Subcutaneous adipose tissue (tissue), 4 donors: ENCODE measurements around the gene DUT. TPM values are rescaled to one million over a fixed set of nuclear protein-coding genes. Genes with fewer than 3 reads are reported as not detected.

Experiments used
- small RNA-seq: library from RNA; depleted of rRNA; stranded (forward); fragments of <200 nt; gene quantifications from one replicate; pipeline ENCODE3, GENCODE V24; 2016
- total RNA-seq, 4 donors: library from RNA; depleted of rRNA; stranded (reverse); fragments of >200 nt; gene quantifications; one replicate each; pipeline ENCODE4 v1.1.0, GENCODE V29; 2016
- TF ChIP-seq, protein P1 (sequence below): fragments of 450-650 bp; IDR thresholded peaks from one replicate; pipeline ENCODE4 v1.5.1; 2016; ENCODE audit warnings: low read depth, mild to moderate bottlenecking, control low read depth, antibody characterized with exemption, moderate library complexity

DUT gene
- total RNA-seq, 4 donors from 2014 or later, result 87.6 to 144 (median 93.1) TPM

DNA sequence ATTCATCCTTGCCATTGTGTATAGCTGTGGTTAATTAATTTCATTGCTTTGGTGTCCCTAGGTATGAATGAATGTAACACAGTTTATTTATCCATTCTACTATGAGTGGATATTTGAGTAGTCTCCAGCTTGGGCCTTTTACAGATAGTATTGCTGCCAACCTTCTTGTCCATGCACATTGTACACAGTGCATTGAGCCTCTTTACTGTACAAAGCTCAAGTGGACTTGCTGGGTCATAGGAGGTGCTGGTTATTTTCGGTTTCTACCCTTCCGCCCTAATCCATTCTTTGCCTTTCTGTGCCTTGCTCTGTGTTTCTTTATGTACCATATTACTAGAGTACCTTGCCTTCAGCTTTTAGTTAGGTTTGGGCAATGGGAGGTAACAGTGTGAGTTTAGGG is 60.7 kb downstream of the DUT start:
- TF ChIP-seq, protein P1, sequence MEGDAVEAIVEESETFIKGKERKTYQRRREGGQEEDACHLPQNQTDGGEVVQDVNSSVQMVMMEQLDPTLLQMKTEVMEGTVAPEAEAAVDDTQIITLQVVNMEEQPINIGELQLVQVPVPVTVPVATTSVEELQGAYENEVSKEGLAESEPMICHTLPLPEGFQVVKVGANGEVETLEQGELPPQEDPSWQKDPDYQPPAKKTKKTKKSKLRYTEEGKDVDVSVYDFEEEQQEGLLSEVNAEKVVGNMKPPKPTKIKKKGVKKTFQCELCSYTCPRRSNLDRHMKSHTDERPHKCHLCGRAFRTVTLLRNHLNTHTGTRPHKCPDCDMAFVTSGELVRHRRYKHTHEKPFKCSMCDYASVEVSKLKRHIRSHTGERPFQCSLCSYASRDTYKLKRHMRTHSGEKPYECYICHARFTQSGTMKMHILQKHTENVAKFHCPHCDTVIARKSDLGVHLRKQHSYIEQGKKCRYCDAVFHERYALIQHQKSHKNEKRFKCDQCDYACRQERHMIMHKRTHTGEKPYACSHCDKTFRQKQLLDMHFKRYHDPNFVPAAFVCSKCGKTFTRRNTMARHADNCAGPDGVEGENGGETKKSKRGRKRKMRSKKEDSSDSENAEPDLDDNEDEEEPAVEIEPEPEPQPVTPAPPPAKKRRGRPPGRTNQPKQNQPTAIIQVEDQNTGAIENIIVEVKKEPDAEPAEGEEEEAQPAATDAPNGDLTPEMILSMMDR, result no peak

DNA sequence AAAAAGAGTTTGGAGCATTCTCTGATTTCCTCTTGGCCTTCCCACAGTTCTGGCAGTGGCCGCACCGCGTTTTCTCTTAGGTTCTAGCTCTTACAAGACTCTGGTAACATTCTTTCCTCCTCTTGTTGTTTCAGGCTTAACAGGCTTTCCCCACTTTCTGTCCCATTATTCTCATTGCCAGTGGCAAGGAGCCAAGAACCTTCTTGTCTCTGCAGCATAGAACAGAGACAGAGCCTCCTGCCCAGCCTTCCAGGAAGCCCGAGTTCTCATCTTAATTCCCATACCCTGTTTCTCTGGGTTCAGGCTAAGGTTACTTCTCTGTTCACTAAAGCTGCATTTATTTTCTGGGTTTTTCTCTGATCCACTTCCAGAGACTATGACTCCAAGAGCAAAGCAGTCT is 61.1 kb downstream of the DUT start:
- TF ChIP-seq, protein P1, result no peak

Small RNA genes within 50 kb of the gene (small RNA-seq; reads per million reads assigned to genes)
- 0.49 reads per million for gene RF00019

Other genes with a start within 250 kb of the DUT start
- not detected for gene SLC24A5, start 210.4 kb upstream of the DUT start, total RNA-seq
- gene MYEF2, start 153.1 kb upstream of the DUT start, total RNA-seq, result 10 to 100 TPM in 2 of 4 donors, 1 to 10 TPM in 2; 5.5 to 14.1 (median 11.2) TPM
- not detected for gene CTXN2, start 139.8 kb upstream of the DUT start, total RNA-seq
- gene SLC12A1, start 125.1 kb upstream of the DUT start, total RNA-seq, result not detected